Measurements from ENCODE around the gene NAA20. TPM values are rescaled to one million over a fixed set of nuclear protein-coding genes. Genes with fewer than 3 reads are reported as not detected.
"Not testable (repeated sequence)": the region's sequence is repeated elsewhere in the genome, so short reads cannot be mapped to it uniquely, and the experiment has no call there.

Gene NAA20
- total RNA-seq, 1 donor from 2014 or later, result 52.5 TPM

DNA sequence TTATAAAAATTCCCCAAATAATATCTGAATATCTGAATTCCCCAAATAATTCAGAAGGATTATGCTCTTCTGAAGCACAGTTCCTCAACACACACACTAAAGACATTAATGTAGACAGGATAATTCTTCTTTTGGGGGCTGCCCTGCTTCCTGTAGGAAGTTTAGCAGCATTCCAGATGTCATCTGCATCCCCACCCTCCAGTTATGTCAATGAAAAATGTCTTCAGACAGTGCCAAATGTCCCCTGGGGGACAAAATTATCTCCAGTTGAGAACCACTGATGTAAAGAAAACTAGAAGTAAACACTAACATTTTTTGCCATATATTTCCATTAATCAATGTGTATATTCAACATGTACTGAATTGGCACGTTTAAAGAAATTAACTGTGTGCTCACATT, 25.9 kb upstream of the NAA20 start:
- DNase-seq (ENCODE audit: low spot score), result peak; percentile 27

DNA sequence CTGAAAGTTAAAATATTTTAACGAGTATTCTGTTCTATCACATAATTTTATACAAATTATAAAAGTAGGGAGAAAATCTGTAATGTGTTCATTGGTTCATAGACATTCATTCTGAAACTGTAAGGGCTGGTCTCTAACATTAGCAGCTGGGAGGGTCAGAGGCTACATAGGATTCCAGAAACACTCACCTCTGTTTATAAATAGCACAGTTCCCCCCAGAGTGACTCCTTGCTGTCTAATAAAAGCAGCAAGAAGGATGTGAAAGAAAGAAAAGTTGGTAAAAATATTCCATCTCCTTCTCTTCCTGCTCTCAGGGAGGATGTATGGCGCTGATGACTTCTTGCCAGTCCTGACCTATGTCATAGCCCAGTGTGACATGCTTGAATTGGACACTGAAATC, 25.3 kb upstream of the NAA20 start:
- DNase-seq (ENCODE audit: low spot score), result no peak

DNA sequence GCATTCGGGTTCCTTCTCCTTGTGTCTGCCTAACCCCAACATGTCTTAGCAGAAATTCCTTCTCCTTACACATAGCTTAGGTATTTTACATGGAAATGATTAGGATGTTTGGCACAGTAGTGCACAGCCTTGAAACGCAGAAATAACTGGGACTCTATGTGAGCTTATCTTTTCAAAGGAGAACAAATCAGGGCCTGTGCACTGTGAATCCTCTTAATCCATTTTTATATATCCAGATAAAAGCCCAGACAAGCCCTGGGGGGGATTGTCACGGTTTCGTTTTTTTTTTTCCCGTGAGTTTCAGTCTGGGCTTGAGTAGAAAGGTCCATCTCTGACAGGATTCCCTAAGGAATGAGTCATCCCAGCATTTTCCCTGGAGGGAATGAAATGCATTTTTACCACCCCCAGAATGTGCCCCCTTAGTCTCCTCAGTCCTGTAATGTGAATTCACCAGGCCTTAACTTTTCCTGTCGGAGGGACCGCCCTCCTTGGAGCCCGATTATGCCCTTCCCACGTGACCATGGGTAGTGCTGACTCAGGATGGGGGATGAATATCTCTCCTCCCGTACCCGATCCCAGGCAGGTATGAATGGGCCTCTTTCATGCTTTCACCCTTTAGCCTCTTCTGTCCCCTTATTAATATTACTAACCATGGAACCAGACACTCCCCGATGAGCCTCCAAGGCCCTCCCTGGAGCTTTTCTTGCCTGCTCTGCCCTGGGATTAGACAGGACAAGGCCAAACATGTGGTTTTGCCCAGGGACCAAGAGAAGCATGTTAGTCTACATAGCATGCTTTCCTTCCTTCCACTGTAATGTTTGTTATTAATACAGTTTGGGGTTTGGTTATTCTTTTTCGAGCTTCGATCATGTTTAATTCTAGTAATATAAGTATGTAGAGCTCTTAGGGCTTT, 23.9 kb upstream of the NAA20 start:
- peak; percentile 94 for DNase-seq (ENCODE audit: low spot score)

DNA sequence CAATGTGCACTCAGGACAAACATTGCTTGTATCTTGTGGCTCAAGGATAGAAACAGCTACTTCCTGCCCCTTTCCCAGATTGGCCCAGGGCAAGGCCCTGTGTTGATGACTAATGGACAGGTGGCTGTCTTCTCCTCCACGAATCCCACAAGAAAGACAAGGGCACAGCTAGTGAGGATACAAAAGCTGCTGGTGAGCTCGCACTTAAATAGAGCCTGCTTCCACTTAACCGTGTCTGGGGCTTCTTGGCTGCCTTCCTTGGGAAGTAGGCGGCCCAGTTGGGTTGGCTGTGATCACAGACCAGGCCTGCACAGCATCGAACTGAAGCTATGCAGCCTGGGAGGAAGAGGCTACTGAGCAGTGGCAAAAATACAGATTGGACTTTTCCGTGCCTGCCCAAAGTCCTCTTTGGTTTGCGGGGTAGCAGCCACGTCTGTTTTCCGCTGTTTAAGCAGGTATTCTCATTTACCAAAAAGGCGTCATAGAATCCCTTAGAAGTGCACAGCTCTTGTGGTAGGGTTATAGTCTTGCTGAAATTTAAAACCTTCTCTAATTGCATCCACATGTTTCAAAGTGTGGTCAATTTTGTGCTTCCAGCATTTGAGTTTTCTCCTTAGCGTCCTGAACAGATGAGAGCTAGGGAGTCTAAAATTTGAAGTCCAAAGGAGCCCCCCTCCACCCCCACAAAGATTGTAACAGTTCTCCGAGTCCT, 23.0 kb upstream of the NAA20 start:
- peak; percentile 70 for DNase-seq (ENCODE audit: low spot score)

DNA sequence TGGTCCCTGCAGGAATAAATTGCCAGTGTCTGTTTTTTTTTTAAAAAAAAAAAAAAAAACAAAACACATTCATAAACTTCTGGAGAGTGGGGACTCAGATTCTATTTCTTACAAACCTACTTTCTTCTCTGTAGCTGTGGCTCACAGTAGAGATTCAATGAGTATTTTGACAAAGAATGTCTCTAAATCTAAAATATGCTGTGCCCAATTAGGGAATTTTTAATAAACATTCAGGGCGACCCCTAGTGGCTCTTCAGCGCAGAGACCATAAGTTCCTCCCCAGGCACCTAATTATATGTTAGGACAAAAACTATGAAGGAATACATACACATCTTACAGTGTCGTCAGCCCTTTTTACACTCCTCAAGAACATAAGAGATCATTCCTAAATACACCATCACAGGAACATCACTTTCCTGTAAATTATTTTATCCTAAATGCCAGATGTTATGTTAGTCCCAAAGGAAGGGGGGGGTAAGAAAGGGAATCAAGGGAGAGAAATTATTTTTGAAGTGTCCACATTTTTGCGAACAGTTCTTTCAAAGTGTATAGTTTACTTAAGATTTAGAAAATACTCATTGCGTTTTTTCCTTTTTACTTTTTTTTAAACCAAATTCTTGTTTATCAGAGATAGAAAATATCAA, 21.8 kb upstream of the NAA20 start:
- peak; percentile 63 for DNase-seq (ENCODE audit: low spot score)

DNA sequence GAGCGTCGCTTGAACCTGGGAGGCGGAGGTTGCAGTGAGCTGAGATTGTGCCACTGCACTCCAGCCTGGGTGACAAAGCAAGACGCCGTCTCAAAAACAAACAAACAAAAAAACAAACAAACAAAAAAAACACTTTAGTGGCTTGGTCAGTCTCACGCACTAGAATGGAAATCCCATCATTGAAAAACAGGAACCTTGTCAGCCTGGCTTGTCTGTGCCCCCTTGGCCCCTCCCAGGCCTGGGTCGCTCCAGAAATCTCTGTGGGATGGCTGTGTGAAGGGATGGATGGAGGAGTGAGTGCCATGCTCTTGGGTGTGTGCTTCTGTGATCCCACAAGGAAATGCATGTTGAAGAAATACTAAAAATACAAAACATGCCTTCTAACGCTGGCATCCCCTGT, 20.9 kb upstream of the NAA20 start:
- DNase-seq (ENCODE audit: low spot score), result no peak

DNA sequence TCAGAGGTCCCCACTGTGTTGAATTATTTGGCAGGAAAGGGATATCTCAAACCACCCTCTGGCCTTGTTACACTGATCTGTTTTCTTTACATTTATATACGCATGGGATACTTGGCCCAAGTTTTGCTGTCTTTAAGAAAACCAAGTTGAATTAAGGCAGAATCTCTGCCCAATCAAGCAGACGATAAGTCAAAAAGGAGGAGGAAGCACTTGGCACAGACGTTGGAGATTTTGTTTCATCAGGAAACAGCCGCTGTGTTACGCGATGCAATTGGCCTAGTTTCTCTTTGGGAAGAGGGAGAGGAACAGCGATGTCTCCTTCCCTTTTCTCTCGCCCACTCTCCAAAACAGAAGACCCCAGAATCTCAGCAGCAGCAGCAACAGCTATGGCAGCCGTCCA, 20.2 kb upstream of the NAA20 start:
- no peak for DNase-seq (ENCODE audit: low spot score)

DNA sequence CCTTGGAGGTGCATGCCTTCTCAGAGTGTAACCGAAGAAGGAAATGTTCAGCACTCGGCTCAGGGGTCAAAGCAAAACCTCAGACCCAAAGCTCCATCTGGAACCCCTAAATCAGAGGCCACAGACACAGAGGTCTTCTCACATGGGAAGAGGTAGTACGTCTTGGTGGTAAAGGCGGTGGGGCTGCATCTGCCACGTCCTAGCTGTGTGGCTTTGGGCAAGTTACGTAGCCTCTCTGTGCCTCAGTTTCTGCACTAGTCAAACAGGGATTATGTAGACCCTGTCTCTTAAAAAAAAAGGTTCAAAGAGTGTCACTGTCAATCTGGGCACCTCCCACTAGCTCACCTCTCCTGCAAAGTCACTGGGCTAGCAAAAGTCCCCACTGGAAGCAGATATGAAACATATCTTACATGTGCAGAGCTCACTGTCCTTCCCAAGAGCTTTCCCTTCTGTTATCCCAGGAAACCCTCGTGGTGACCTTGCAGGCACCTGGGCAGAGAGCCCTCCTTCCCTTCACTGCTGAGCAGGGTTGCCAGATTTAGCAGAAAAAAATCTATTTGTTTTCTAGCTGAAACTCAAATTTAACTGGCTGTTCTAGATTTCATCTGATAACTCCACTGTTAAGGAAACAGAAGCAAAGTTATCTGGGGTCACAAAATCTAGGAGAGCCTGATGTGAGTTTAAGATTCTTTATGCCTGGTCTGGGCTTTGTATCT, 18.0 kb upstream of the NAA20 start:
- DNase-seq (ENCODE audit: low spot score), result no peak

DNA sequence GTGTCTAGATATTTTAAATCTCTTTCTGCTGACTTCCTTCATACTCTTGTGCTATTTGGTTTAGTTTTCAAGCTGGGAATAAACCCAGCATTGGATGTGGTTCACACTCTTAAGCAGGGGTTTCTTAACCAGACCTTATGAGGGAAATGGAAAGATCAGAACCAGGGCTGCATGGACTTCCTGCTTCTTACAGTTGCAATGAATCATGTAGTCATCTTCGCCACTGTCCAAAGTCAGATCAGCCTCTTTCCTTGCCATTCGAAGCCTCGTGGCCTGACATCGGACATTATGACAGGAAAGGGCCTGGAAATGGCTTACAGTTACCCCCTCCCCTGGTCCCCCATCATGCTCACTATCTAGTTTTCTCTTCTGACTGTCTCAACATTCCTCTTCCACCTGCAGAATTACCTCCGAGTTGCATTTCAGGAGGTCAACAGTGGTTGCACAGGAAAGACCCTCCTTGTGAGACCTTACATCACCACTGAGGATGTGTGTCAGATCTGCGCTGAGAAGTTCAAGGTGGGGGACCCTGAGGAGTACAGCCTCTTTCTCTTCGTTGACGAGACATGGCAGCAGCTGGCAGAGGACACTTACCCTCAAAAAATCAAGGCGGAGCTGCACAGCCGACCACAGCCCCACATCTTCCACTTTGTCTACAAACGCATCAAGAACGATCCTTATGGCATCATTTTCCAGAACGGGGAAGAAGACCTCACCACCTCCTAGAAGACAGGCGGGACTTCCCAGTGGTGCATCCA, 16.8 kb upstream of the NAA20 start:
- DNase-seq (ENCODE audit: low spot score), result peak; percentile 38

DNA sequence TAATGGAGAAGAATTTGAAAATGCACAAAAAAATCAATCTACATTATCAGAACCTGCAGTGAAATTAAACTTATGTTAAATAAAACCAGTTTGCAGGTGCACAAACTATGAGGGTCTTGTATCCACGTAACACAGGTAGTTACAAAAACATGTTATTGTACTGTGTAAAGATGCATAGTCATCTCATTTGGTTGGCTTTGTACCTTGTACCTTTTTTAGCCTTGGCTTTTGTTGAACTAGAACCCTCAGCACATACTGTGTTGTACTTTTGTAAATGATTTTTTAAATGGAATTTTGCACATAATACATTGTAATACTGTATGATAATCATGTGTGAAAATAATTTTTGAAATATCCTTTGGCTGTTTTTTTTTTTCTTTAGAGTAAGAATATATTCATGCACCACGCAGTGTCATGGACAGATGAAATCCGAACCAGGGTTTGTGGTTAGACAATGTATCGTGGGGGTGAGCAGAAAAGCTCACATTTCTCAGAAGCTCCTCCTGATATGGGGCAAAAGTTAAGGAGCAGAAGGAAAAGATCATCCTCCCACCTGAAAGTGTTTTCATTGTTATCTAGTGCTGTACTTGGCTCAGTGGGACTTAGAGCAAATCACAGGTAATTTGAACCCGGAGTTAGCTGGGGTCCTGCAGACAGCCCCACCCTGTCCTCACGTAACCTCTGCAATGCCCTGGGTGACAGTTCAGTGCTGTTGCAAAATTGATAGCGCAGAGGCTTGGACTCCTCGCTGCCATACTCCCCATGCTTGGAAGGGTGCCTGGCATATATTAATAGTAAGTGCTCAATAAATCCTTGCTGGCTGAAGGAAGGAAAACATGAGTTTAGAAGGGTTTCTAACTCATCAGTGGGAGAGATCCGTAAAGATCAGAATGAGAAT, 14.8 kb upstream of the NAA20 start:
- DNase-seq (ENCODE audit: low spot score), result no peak

DNA sequence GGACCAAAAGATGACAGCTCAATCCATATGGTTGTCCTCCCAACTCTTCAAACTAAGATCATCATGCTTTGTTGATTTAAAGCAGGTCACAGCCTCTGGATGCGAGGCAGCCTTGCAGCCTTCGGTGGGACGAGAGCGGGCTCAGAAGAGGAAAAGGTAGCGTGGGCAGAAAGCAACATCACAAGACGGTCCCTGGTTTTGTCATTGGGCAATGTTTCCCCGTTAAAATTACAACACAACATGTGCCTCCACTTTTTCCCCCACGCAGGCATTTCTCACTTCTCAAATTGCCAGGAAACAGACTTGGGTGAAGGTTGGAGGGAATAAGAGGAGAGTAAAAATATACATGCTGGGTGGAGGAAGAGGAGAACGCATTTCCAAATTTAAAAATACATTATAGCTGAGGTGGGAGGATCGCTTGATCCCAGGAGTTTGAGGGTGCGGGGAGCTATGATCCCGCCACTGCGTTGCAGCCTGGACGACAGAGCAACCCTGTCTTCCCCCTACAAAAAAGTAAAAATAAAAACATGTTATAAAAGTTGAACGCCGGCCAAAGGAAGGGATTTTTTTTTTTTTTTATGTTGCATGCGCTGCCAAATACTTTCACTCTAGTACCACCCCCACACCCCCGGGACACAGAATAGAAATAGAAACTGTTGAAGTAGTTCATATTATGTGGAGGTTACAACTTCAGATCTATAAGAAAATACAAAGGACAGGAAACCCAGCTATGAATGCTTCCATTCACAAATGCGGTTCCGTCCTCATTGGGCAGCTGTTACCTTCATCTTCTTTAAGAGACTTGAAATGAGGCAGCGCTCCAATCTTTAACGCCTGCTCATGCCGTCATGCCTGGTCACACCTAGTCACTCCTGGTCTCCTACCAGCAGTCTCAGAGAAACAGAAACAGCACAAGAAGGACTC, 13.9 kb upstream of the NAA20 start:
- peak; percentile 71 for DNase-seq (ENCODE audit: low spot score)

DNA sequence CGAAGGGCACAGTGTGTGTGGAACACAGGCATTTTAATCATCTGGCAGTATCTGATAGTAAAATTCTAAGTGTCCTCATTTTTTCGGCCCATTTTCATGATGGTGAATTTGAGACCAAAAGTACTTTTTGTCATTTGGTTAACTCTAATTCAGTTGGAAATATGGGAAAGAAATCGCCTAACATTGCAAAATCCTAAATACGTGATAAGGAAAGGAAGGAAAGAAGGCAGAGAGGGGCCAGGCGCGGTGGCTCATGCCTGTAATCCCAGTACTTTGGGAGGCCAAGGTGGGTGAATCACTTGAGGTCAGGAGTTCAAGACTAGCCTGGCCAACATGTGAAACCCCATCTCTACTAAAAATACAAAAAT, 13.2 kb upstream of the NAA20 start:
- not testable (repeated sequence) for DNase-seq (ENCODE audit: low spot score)

DNA sequence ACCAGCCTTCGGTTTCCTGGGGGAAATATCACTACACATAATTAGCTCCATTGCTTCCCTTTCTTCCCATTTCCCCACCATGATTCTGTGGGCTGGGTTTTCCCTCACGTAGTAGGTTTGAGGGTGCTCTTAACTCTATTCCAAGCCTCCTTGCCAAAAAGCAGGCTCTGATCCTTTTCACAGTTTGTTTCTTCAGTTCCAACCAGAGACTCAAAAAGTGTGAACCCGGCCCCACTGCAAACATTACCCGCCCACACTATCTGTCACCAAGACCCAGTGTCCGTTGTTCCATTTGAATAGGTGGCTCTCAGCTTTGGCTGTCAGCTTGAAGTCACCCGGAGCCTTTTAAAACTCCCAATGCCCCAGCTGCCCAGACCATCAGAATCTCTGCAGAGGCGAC, 11.8 kb upstream of the NAA20 start:
- no peak for DNase-seq (ENCODE audit: low spot score)

DNA sequence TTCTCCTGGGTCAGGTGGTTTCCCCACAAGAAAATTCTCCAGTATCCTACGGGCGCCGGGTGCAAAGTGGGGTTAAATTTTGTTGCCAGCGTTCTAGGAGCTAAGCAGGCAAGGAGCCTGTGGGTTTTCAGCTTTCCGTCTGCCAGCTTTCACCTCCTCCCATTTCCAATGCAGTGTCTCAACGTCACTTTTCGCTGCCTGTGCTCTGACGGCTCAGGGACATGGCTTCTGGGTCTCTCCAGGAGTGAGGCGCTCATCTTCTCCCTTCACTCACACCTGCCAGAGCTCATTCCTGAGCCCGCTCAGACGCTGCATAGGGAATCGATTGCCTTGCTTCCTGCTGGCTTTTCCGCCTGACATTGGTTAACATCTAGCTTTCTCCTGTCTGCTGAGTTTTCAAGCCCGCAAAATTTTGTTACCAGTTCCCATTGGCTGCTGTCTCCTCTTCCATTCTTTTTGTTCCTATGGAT, 7.3 kb upstream of the NAA20 start:
- DNase-seq (ENCODE audit: low spot score), result no peak

DNA sequence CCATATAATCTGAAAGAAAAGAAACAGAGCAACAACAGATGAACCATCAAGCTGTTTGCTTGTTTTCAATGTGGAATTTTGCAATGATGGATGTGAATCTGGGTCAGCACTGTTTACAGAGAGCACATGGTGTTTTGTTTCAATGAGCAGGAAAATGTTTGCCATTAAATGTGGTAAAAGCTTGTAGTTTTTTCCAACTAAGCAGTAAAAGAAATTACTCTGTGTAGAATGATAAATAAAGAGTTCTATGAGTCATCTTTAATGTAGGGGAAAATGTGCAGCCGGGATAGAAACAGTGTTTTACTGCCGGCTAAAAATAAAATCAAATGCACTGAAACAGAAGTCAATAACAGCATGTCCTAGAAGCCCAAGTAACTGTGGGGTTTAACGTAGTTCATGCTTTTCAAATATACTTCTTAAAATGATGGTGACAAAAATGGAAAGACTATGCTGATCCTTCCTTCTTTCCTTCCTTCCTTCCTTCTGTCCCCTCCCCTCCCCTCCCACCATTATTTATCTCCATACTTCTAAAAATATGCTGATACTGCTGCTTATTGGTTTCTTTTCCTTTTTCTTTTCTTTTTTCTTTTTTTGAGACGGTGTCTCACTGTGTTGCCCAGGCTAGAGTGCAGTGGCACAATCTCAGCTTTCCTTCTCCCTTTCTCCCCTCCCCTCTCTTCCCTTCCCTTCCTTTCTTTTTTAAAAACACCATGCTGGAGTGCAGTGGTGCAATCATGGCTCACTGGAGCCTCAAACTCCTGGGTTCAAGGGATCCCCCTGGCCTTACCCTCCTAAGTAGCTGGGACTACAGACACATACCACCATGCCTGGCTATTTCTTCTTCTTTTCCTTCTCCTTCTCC, 6.3 kb upstream of the NAA20 start:
- peak; percentile 79 for DNase-seq (ENCODE audit: low spot score)

DNA sequence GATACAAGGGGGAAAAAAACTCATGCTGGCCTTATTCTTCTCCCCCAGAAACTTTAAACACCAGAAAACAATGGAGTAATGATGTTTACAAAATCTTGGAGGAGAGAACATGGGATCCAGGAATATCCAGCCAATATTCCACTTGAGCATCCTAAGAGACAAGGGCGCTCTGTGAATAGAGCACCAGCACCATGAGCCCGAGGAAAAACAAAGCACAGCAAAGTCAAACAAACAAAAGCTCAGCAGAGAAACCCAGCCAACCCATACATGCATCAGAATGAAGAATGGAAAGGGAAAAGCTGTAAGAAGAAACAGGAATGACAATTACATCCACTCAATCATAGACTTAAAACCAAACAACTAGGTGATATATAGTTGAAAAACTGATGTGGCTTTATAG, 4.6 kb upstream of the NAA20 start:
- no peak for DNase-seq (ENCODE audit: low spot score)

DNA sequence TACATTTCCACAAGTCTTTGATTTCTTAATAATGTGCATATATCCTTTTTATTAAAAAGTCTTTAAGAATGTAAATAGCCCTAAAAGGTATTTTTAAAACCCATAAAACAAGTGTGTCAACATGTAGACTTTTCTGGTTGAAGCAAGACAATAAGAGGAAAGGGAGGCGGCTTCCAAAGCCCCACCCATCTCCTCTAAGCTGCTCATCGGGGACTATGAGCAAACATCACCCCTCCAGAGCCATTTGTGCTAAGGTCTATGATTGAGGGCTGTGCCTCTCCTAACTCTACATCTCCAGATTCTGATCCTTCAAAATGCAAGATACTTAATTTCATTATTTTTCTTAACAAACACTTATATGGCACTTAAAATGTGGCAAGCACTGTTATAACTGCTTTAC, 2.5 kb upstream of the NAA20 start:
- DNase-seq (ENCODE audit: low spot score), result no peak

DNA sequence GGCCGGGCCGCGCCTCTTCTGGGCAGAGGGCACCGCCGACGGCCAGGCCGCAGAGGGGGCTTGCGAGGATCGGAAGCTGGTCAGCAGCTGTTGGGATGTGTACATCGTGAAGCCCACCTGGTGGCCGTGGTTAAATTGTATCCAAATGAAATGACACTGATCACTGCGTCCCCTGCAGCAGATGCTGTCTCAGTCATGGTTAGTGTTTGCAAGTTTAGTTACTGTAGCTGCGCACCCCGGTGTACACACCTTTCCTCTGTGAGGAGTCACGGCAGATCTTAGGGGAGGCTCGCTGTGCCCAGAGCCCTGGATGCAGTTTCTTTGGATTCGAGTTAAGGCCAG, 653 bp downstream of the NAA20 start:
- no peak for DNase-seq (ENCODE audit: low spot score)
